GM12878 (cell line): ENCODE results near the gene PLEKHM3. TPM values are rescaled to one million over a fixed set of nuclear protein-coding genes. Genes with fewer than 3 reads are reported as not detected.

Experiments
- ATAC-seq: fragments of 200-7000 bp; cut with Tn5 transposase; 3 replicates; pipeline ENCODE4 v1.9.1; 2020; ENCODE audit warnings: mild to moderate bottlenecking, moderate library complexity
- BruUV-seq: library from RNA; stranded (reverse); fragments of 400-500 nt; replicated peaks from 2 replicates; lab custom pipeline; 2021; lab: Mats Ljungman, UMichigan
- CTCF ChIA-PET: fragments of 300-600 bp; sonication (Branson Sonifier 250); formaldehyde crosslinking; extraction: SDS; loops from one replicate; lab custom pipeline; 2021; ENCODE audit warnings: inconsistent platforms; lab: Yijun Ruan, JAX
- POLR2A ChIA-PET: fragments of 350-600 bp; formaldehyde crosslinking; extraction: SDS; loops from one replicate; lab custom pipeline; 2021; ENCODE audit warnings: inconsistent platforms; lab: Charles Lee
- RAD21 ChIA-PET: fragments of 300-600 bp; sonication (Branson Sonifier 250); formaldehyde crosslinking; loops from one replicate; lab custom pipeline; 2023; ENCODE audit warnings: antibody characterized with exemption; ENCODE audit not compliant: unreplicated experiment; lab: Charles Lee
- SMC1A ChIA-PET: fragments of 300-600 bp; sonication (Branson Sonifier 250); formaldehyde crosslinking; loops from one replicate; lab custom pipeline; 2023; ENCODE audit not compliant: unreplicated experiment, uncharacterized antibody; lab: Charles Lee
- DNase-seq: peaks from one replicate; pipeline ENCODE4 v3.0.0-alpha.2; 2011; ENCODE audit warnings: low read depth, low spot score
- FAIRE-seq: peaks from 3 replicates; lab custom pipeline; 2011; peaks lifted over from hg19 to GRCh38; lab: Jason Lieb, UNC
- H2AFZ ChIP-seq: 2 replicates; pipeline ENCODE4 v1.6.0; 2011; ENCODE audit warnings: low read depth, low read length, control low read depth; ENCODE audit not compliant: control insufficient read depth
- H3K27ac ChIP-seq: 2 replicates; pipeline ENCODE4 v1.5.1; 2011; ENCODE audit warnings: control low read depth; ENCODE audit not compliant: control insufficient read depth, insufficient read depth
- H3K27me3 ChIP-seq, 2 experiments: replicated peaks in 1 of 2; 2 replicates each; pipeline versions ENCODE4 v1.6.0 to v1.6.1; 2011; ENCODE audit warnings: low read length in 1 of 2; ENCODE audit not compliant: control insufficient read depth in 2 of 2, insufficient read depth in 2 of 2
- H3K36me3 ChIP-seq, 2 experiments: 2 replicates each; pipeline ENCODE4 v1.5.1; 2011; ENCODE audit warnings: low read length in 1 of 2; ENCODE audit not compliant: control insufficient read depth in 2 of 2, insufficient read depth in 2 of 2
- H3K4me1 ChIP-seq: 2 replicates; pipeline ENCODE4 v1.6.1; 2011; ENCODE audit warnings: mild to moderate bottlenecking, low read length, moderate library complexity, mixed read lengths; ENCODE audit not compliant: control insufficient read depth, insufficient read depth
- H3K4me2 ChIP-seq: 2 replicates; pipeline ENCODE4 v1.6.0; 2011; ENCODE audit warnings: control low read depth; ENCODE audit not compliant: control insufficient read depth, insufficient read depth
- H3K4me3 ChIP-seq: fragments of 200-600 bp; sonication (generic); 2 replicates; pipeline ENCODE4 v1.5.1; 2016
- H3K79me2 ChIP-seq: 2 replicates; pipeline ENCODE4 v1.6.0; 2011; ENCODE audit warnings: low read length; ENCODE audit not compliant: control insufficient read depth, insufficient read depth
- H3K9ac ChIP-seq: 2 replicates; pipeline ENCODE4 v1.8.0; 2011; ENCODE audit warnings: low read length, control low read depth, mixed read lengths; ENCODE audit not compliant: control insufficient read depth, insufficient read depth
- H3K9me3 ChIP-seq: replicated peaks from 3 replicates; pipeline ENCODE4 v1.5.1; 2011; ENCODE audit warnings: mild to moderate bottlenecking, low read length; ENCODE audit not compliant: control insufficient read depth, insufficient read depth
- H4K20me1 ChIP-seq: 2 replicates; pipeline ENCODE4 v1.6.0; 2011; ENCODE audit not compliant: control insufficient read depth, insufficient read depth
- BHLHE40 ChIP-seq, 2 experiments: fragments of 450-650 bp in 1 of 2; IDR thresholded peaks; 2 replicates each; pipeline ENCODE4 v1.6.1; 2011 to 2017; ENCODE audit warnings: low read depth in 2 of 2, borderline replicate concordance in 1 of 2, improper control_type of control experiment in 1 of 2, low read length in 1 of 2, mild to moderate bottlenecking in 1 of 2
- IRF4 ChIP-seq: IDR thresholded peaks from 2 replicates; pipeline ENCODE4 v1.6.1; 2011; ENCODE audit warnings: low read depth, low read length
- JUNB ChIP-seq: IDR thresholded peaks from 2 replicates; pipeline ENCODE4 v1.6.1; 2016; ENCODE audit warnings: antibody characterized with exemption, mild to moderate bottlenecking
- POU2F2 ChIP-seq: IDR thresholded peaks from 3 replicates; pipeline ENCODE4 v1.6.1; 2011; ENCODE audit warnings: low read depth, mild to moderate bottlenecking, low read length, borderline replicate concordance
- RAD51 ChIP-seq: fragments of 450-650 bp; IDR thresholded peaks from 2 replicates; pipeline ENCODE4 v1.6.1; 2016; ENCODE audit warnings: moderate library complexity, mild to moderate bottlenecking, inconsistent platforms
- SMAD1 ChIP-seq: fragments of 450-650 bp; IDR thresholded peaks from 2 replicates; pipeline ENCODE4 v1.6.1; 2018; ENCODE audit warnings: mild to moderate bottlenecking, low read depth; ENCODE audit not compliant: partially characterized antibody
- SMARCA5 ChIP-seq: fragments of 450-650 bp; IDR thresholded peaks from 2 replicates; pipeline ENCODE4 v1.6.1; 2017; ENCODE audit warnings: mild to moderate bottlenecking
- WGBS: methylation state at CpG from one replicate; pipeline ENCODE4 v1.1.6; 2016; ENCODE audit warnings: low lambda C conversion rate; ENCODE audit not compliant: insufficient replicate concordance, insufficient coverage; ENCODE audit errors: missing lambda C conversion rate; 5-methylcytosine and 5-hydroxymethylcytosine counted together
- in situ Hi-C: fragments of 300-500 bp; cut with MboI; formaldehyde crosslinking; loops from 9 replicates; pipeline ENCODE4 v1.14.3; 2018; ENCODE audit warnings: mixed read lengths
- intact Hi-C: fragments of 100-400 bp; cut with micrococcal nuclease; formaldehyde crosslinking; loops from one replicate; pipeline ENCODE4 v1.14.2; 2022; ENCODE audit not compliant: unreplicated experiment
- polyA plus RNA-seq, 11 experiments: library from polyadenylated mRNA; depleted of rRNA in 4 of 11; unstranded in 6 of 11; stranded (reverse) in 5 of 11; fragments of >200 nt; fragmentation: Nextera tagmentation in 4 of 11; fragmentation: Illumina TruSeq in 1 of 11; extraction: Ambion mirVana in 4 of 11; extraction: Trizol in 1 of 11; gene quantifications; 1 replicate in 1 of 11; 2 replicates in 10 of 11; pipeline versions ENCODE4 v1.2.1 to v1.2.3, GENCODE V29; 2011 to 2016; ENCODE audit warnings: inconsistent platforms in 2 of 11, missing spikeins in 2 of 11, low read depth in 1 of 11
- total RNA-seq, 4 experiments: library from RNA; depleted of rRNA in 3 of 4; stranded (reverse); fragments of >200 nt in 3 of 4; fragmentation: Illumina TruSeq in 1 of 4; extraction: Trizol in 1 of 4; gene quantifications; 2 replicates each; pipeline versions ENCODE4 v1.2.1 to v1.2.3, GENCODE V29; 2013 to 2021
- TF ChIP-seq, protein P1 (sequence below): fragments of 450-650 bp; formaldehyde crosslinking; IDR thresholded peaks from 2 replicates; pipeline ENCODE4 v1.4.0; 2020; ENCODE audit warnings: mild to moderate bottlenecking, moderate library complexity
- TF ChIP-seq, protein P2 (sequence below): fragments of 450-650 bp; IDR thresholded peaks from 2 replicates; pipeline ENCODE4 v1.6.1; 2014; ENCODE audit warnings: mild to moderate bottlenecking
- TF ChIP-seq, protein P3 (sequence below): fragments of 450-650 bp; IDR thresholded peaks from 2 replicates; pipeline ENCODE4 v1.6.1; 2016; ENCODE audit warnings: mild to moderate bottlenecking

The PLEKHM3 gene
- total and polyA plus RNA-seq, 10 of the 15 experiments (the other 5 are each of a cell fraction or from before 2014, with no cell fraction given) = 1.4 to 5.6 (median 3.0) TPM

DNA sequence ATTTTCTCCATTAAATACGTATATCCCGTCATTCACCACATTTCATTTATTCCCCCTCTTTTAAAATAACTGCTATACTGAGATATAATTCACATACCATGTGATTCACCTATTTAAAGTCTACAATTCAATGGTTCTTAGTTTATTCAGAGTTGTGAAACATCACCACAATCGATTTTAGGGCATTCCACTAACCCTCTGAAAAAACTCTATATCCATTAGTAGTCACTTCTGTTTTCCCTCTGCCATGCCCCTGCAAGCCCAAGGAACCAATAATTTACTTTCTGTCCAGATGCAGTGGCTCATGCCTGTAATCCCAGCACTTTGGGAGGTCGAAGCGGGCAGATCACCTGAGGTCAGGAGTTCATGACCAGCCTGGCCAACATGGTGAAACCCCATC lies 160.1 kb downstream of the PLEKHM3 start:
- Histone ChIP-seq H3K4me3 (no peak overlapping the region), H3K36me3 (no peaks in the 10 kb centered on the region), H3K4me2 (no peak overlapping the region), H3K79me2 (no peaks in the 10 kb centered on the region)
- WGBS = 93% methylated on average over 5 of the region's 5 CpGs
- ChIA-PET SMC1A (interaction anchor here (1.1 to 1.3 kb wide), 2 partner anchors 14 to 17 kb away, joined by 3 read pairs; no protein-coding TSS in a partner anchor), CTCF (no interaction called here), RAD21 (no interaction called here)
- FAIRE-seq (no peak), DNase-seq (no peak)
- BruUV-seq = no TSS peak
- TF ChIP-seq, protein P1, sequence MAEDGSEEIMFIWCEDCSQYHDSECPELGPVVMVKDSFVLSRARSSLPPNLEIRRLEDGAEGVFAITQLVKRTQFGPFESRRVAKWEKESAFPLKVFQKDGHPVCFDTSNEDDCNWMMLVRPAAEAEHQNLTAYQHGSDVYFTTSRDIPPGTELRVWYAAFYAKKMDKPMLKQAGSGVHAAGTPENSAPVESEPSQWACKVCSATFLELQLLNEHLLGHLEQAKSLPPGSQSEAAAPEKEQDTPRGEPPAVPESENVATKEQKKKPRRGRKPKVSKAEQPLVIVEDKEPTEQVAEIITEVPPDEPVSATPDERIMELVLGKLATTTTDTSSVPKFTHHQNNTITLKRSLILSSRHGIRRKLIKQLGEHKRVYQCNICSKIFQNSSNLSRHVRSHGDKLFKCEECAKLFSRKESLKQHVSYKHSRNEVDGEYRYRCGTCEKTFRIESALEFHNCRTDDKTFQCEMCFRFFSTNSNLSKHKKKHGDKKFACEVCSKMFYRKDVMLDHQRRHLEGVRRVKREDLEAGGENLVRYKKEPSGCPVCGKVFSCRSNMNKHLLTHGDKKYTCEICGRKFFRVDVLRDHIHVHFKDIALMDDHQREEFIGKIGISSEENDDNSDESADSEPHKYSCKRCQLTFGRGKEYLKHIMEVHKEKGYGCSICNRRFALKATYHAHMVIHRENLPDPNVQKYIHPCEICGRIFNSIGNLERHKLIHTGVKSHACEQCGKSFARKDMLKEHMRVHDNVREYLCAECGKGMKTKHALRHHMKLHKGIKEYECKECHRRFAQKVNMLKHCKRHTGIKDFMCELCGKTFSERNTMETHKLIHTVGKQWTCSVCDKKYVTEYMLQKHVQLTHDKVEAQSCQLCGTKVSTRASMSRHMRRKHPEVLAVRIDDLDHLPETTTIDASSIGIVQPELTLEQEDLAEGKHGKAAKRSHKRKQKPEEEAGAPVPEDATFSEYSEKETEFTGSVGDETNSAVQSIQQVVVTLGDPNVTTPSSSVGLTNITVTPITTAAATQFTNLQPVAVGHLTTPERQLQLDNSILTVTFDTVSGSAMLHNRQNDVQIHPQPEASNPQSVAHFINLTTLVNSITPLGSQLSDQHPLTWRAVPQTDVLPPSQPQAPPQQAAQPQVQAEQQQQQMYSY = no peak
- TF ChIP-seq, all 136 proteins: peak for 0
- intact Hi-C loops = no loop called here
- POLR2A ChIA-PET = no interaction called here
- Histone ChIP-seq H3K27ac (no peak overlapping the region), H3K9ac (no peak overlapping the region), H4K20me1 (no peaks in the 10 kb centered on the region), H2AFZ (no peak overlapping the region), H3K9me3 (no peaks in the 10 kb centered on the region), H3K27me3 (no peaks in the 10 kb centered on the region), H3K4me1 (no peaks in the 10 kb centered on the region)
- ATAC-seq = no peak
- in situ Hi-C loops = no loop called here

DNA sequence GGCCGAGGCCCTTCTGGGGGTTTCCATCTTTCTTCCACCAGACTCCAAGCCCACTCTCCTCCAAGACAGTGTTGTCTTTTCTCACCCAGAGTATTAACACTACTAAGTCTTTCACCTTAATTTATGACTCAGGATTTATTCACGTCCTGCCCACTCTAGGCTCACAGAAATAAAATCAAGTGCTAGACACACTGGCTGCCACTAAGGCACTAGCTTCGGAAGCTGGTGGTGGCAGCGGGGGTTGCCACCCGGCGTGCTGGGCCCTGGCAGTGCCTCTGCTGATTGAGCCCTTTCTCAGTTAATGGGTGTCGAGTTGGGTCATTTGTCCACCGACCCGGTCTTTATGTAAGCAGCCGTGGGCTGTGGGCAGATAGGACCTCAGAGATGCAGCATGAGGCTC lies 162.0 kb downstream of the PLEKHM3 start:
- Histone ChIP-seq H3K9me3 (no peaks in the 10 kb centered on the region), H3K27ac (no peak overlapping the region), H4K20me1 (no peaks in the 10 kb centered on the region), H3K27me3 (no peaks in the 10 kb centered on the region), H3K4me1 (no peaks in the 10 kb centered on the region), H3K4me3 (no peak overlapping the region), H3K36me3 (no peaks in the 10 kb centered on the region), H3K79me2 (no peaks in the 10 kb centered on the region), H3K9ac (no peak overlapping the region), H2AFZ (no peak overlapping the region), H3K4me2 (no peak overlapping the region)
- DNase-seq = no peak
- in situ Hi-C loops = no loop called here
- no TSS peak for BruUV-seq
- CTCF ChIA-PET = interaction anchor here (0.6 kb wide), 1 partner anchor 60 kb away, joined by 4 read pairs; no protein-coding TSS in a partner anchor
- no peak for FAIRE-seq
- no peak for ATAC-seq
- SMC1A ChIA-PET = interaction anchor here (1.0 to 1.1 kb wide), 2 partner anchors 46 to 177 kb away, joined by 3 read pairs; no protein-coding TSS in a partner anchor
- intact Hi-C loops = no loop called here
- TF ChIP-seq POU2F2 = no peak
- no peak for TF ChIP-seq IRF4
- no peak for TF ChIP-seq BHLHE40 (IDR thresholded peaks at IDR 0.05; ENCODE audit: borderline replicate concordance in 1 of 2, low read depth in 2 of 2, low read length in 1 of 2)
- TF ChIP-seq RAD51 = no peak
- TF ChIP-seq, protein P2, sequence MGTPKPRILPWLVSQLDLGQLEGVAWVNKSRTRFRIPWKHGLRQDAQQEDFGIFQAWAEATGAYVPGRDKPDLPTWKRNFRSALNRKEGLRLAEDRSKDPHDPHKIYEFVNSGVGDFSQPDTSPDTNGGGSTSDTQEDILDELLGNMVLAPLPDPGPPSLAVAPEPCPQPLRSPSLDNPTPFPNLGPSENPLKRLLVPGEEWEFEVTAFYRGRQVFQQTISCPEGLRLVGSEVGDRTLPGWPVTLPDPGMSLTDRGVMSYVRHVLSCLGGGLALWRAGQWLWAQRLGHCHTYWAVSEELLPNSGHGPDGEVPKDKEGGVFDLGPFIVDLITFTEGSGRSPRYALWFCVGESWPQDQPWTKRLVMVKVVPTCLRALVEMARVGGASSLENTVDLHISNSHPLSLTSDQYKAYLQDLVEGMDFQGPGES = no peak
- TF ChIP-seq JUNB = no peak
- TF ChIP-seq SMAD1 = no peak
- TF ChIP-seq, protein P3, sequence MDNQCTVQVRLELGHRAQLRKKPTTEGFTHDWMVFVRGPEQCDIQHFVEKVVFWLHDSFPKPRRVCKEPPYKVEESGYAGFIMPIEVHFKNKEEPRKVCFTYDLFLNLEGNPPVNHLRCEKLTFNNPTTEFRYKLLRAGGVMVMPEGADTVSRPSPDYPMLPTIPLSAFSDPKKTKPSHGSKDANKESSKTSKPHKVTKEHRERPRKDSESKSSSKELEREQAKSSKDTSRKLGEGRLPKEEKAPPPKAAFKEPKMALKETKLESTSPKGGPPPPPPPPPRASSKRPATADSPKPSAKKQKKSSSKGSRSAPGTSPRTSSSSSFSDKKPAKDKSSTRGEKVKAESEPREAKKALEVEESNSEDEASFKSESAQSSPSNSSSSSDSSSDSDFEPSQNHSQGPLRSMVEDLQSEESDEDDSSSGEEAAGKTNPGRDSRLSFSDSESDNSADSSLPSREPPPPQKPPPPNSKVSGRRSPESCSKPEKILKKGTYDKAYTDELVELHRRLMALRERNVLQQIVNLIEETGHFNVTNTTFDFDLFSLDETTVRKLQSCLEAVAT = no peak
- TF ChIP-seq SMARCA5 = no peak
- RAD21 ChIA-PET = no interaction called here
- POLR2A ChIA-PET = interaction anchor here (0.5 kb wide), 1 partner anchor 29 kb away, joined by 3 read pairs; no protein-coding TSS in a partner anchor
- WGBS = 91% methylated on average over 10 of the region's 10 CpGs
